Loucy (cell line): ENCODE measurements around the gene LNP1.
"Not testable (repeated sequence)": the region's sequence is repeated elsewhere in the genome, so short reads cannot be mapped to it uniquely, and the experiment has no call there.

Experiments used
- H2AFZ ChIP-seq: fragments of 200-600 bp; sonication (generic); 2 replicates; pipeline ENCODE4 v1.6.0; 2016; ENCODE audit warnings: antibody characterized with exemption, mild to moderate bottlenecking, low read length, moderate library complexity
- H3F3A ChIP-seq: fragments of 200-600 bp; 2 replicates; pipeline ENCODE4 v1.6.0; 2016; ENCODE audit warnings: antibody characterized with exemption, low read depth, mild to moderate bottlenecking
- H3K27me3 ChIP-seq: fragments of 200-600 bp; sonication (generic); 2 replicates; pipeline ENCODE4 v1.6.1; 2014; ENCODE audit warnings: low read length, mild to moderate bottlenecking; ENCODE audit not compliant: insufficient read depth, poor library complexity, severe bottlenecking
- H3K36me3 ChIP-seq: fragments of 200-600 bp; sonication (generic); 2 replicates; pipeline ENCODE4 v1.6.1; 2016; ENCODE audit warnings: low read length; ENCODE audit not compliant: insufficient read depth
- H3K4me1 ChIP-seq: fragments of 200-600 bp; sonication (generic); 2 replicates; pipeline ENCODE4 v1.5.1; 2014; ENCODE audit warnings: low read length, mild to moderate bottlenecking; ENCODE audit not compliant: insufficient read depth, poor library complexity, severe bottlenecking
- H3K4me2 ChIP-seq: fragments of 200-600 bp; sonication (generic); 2 replicates; pipeline ENCODE4 v1.6.0; 2014; ENCODE audit warnings: antibody characterized with exemption, low read length, low read depth, mild to moderate bottlenecking; ENCODE audit not compliant: poor library complexity, severe bottlenecking
- H3K4me3 ChIP-seq: fragments of 200-600 bp; sonication (generic); 2 replicates; pipeline ENCODE4 v1.5.1; 2014; ENCODE audit warnings: low read length, mild to moderate bottlenecking, mixed read lengths; ENCODE audit not compliant: poor library complexity, severe bottlenecking
- H3K79me2 ChIP-seq: fragments of 200-600 bp; sonication (generic); 2 replicates; pipeline ENCODE4 v1.6.1; 2014; ENCODE audit warnings: low read length; ENCODE audit not compliant: insufficient read depth
- H3K9ac ChIP-seq: fragments of 200-600 bp; sonication (generic); 2 replicates; pipeline ENCODE4 v1.6.0; 2014; ENCODE audit warnings: mild to moderate bottlenecking, low read depth, low read length, moderate library complexity; ENCODE audit not compliant: poor library complexity, severe bottlenecking
- H3K9me2 ChIP-seq: fragments of 200-600 bp; sonication (generic); replicated peaks from 2 replicates; pipeline ENCODE4 v1.6.1; 2016; ENCODE audit warnings: low read depth, low read length, mixed read lengths
- H3K9me3 ChIP-seq: fragments of 200-600 bp; sonication (generic); 2 replicates; pipeline ENCODE4 v1.6.1; 2014; ENCODE audit warnings: mild to moderate bottlenecking, antibody characterized with exemption, low read length, low read depth; ENCODE audit not compliant: insufficient read depth
- H4K20me1 ChIP-seq: fragments of 200-600 bp; sonication (generic); 2 replicates; pipeline ENCODE4 v1.6.0; 2014; ENCODE audit warnings: antibody characterized with exemption, low read length, mild to moderate bottlenecking; ENCODE audit not compliant: insufficient read depth, poor library complexity, severe bottlenecking
- EZH2phosphoT487 ChIP-seq: fragments of 200-600 bp; IDR thresholded peaks from 2 replicates; pipeline ENCODE4 v1.6.1; 2018; ENCODE audit warnings: antibody characterized with exemption, mild to moderate bottlenecking, moderate library complexity, borderline replicate concordance
- TF ChIP-seq, protein P1 (sequence below): fragments of 200-600 bp; sonication (generic); conservative IDR thresholded peaks from 2 replicates; pipeline ENCODE4 v1.5.1; 2014; ENCODE audit warnings: mild to moderate bottlenecking, antibody characterized with exemption, low read length

Gene LNP1

DNA sequence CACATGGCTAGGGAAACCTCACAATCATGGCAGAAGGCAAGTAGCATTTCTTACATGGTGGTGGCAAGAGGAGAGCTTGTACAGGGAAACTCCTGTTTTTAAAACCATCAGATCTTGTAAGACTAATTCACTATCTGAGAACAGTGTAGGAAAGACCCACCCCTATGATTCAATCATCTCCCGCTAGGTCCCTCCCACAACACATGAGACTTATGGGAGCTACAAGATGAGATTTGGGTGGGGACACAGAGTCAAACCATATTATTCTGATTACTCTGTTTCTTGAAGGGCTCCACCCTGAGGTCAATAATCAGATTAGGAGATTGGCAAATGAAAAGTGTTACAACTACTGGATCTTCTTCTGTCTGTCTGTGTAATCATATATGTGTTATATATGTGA, 69.6 kb downstream of the LNP1 start:
- no peak for TF ChIP-seq EZH2phosphoT487
- TF ChIP-seq, protein P1, sequence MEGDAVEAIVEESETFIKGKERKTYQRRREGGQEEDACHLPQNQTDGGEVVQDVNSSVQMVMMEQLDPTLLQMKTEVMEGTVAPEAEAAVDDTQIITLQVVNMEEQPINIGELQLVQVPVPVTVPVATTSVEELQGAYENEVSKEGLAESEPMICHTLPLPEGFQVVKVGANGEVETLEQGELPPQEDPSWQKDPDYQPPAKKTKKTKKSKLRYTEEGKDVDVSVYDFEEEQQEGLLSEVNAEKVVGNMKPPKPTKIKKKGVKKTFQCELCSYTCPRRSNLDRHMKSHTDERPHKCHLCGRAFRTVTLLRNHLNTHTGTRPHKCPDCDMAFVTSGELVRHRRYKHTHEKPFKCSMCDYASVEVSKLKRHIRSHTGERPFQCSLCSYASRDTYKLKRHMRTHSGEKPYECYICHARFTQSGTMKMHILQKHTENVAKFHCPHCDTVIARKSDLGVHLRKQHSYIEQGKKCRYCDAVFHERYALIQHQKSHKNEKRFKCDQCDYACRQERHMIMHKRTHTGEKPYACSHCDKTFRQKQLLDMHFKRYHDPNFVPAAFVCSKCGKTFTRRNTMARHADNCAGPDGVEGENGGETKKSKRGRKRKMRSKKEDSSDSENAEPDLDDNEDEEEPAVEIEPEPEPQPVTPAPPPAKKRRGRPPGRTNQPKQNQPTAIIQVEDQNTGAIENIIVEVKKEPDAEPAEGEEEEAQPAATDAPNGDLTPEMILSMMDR = no peak
- Histone ChIP-seq H4K20me1 (no peaks in the 10 kb centered on the region), H3K9ac (no peak overlapping the region), H3K4me1 (peaks cover 3% of the 10 kb centered on the region), H3K9me2 (no peaks in the 10 kb centered on the region), H3K9me3 (peaks cover 4% of the 10 kb centered on the region), H3K36me3 (no peaks in the 10 kb centered on the region), H3K27me3 (no peaks in the 10 kb centered on the region), H3F3A (no peaks in the 10 kb centered on the region), H3K4me2 (no peak overlapping the region), H3K4me3 (no peak overlapping the region), H3K79me2 (no peaks in the 10 kb centered on the region), H2AFZ (no peak overlapping the region)

DNA sequence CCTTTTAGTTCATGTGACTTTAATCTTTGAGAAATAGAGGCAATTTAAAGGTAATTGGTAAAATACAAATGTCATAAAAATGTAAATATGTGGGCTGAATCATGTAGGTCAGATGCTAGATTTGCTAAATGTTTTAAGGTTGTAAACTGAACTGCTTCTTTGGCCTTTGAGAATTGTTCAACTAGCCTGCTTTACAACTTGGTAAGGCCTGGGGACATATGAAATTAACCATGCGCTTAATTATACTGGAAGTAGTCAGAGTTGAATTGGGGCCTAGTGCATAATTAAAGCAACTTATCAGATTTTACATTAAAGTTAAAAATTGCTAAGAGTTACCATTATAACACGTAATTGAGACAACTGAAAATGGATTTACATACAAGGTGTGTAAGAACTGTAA, 70.1 kb downstream of the LNP1 start:
- H4K20me1 ChIP-seq = no peaks in the 10 kb centered on the region
- TF ChIP-seq, protein P1 = no peak
- TF ChIP-seq EZH2phosphoT487 = no peak
- H3F3A ChIP-seq = no peaks in the 10 kb centered on the region
- no peak overlapping the region for H3K4me3 ChIP-seq
- no peaks in the 10 kb centered on the region for H3K79me2 ChIP-seq
- no peak overlapping the region for H3K4me2 ChIP-seq
- H3K4me1 ChIP-seq = no peaks in the 10 kb centered on the region
- H2AFZ ChIP-seq = no peak overlapping the region
- H3K9ac ChIP-seq = no peak overlapping the region
- no peaks in the 10 kb centered on the region for H3K9me2 ChIP-seq
- no peaks in the 10 kb centered on the region for H3K27me3 ChIP-seq
- H3K36me3 ChIP-seq = no peaks in the 10 kb centered on the region
- H3K9me3 ChIP-seq = peaks cover 4% of the 10 kb centered on the region

DNA sequence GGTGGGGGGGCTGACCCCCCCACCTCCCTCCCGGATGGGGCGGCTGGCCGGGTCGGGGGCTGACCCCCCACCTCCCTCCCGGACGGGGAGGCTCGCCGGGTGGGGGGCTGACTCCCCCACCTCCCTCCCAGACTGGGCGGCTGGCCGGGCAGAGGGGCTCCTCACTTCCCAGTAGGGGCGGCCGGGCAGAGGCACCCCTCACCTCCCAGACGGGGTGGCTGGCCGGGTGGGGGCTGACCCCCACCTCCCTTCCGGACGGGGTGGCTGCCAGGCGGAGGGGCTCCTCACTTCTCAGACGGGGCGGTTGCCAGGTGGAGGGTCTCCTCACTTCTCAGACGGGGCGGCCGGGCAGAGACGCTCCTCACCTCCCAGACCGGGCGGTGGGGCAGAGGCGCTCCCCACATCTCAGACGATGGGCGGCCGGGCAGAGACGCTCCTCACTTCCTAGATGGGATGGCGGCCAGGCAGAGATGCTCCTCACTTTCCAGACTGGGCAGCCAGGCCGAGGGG, 76.6 kb downstream of the LNP1 start:
- H3K9ac ChIP-seq, H3K4me3 ChIP-seq, H3K4me1 ChIP-seq, H3K9me2 ChIP-seq, H3K36me3 ChIP-seq, H3K79me2 ChIP-seq, H3F3A ChIP-seq, H3K4me2 ChIP-seq, H3K9me3 ChIP-seq, H2AFZ ChIP-seq, H4K20me1 ChIP-seq, H3K27me3 ChIP-seq: not testable (repeated sequence)

DNA sequence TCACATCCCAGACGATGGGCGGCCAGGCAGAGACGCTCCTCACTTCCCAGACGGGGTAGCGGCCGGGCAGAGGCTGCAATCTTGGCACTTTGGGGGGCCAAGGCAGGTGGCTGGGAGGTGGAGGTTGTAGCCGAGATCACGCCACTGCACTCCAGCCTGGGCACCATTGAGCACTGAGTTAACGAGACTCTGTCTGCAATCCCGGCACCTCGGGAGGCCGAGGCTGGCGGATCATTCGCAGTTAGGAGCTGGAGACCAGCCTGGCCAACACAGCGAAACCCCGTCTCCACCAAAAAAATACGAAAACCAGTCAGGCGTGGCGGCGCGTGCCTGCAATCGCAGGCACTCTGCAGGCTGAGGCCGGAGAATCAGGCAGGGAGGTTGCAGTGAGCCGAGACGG, 77.2 kb downstream of the LNP1 start:
- not testable (repeated sequence) for H3K9me3 ChIP-seq, H3K9me2 ChIP-seq, H3K9ac ChIP-seq, H2AFZ ChIP-seq, H3K4me2 ChIP-seq, H3K4me1 ChIP-seq, H3K4me3 ChIP-seq, H3K36me3 ChIP-seq, H3F3A ChIP-seq, H3K27me3 ChIP-seq, H4K20me1 ChIP-seq, H3K79me2 ChIP-seq
